ENCODE results near the gene NUP98.
"Not testable (repeated sequence)": the region's sequence is repeated elsewhere in the genome, so short reads cannot be mapped to it uniquely, and the experiment has no call there.

The NUP98 gene

GRCh38 chr11:3825473-3826154 lies 28.3 kb upstream of the NUP98 start:
- no peak for DNase-seq

GRCh38 chr11:3824714-3825472 lies 27.5 kb upstream of the NUP98 start:
- no peak for DNase-seq

DNA sequence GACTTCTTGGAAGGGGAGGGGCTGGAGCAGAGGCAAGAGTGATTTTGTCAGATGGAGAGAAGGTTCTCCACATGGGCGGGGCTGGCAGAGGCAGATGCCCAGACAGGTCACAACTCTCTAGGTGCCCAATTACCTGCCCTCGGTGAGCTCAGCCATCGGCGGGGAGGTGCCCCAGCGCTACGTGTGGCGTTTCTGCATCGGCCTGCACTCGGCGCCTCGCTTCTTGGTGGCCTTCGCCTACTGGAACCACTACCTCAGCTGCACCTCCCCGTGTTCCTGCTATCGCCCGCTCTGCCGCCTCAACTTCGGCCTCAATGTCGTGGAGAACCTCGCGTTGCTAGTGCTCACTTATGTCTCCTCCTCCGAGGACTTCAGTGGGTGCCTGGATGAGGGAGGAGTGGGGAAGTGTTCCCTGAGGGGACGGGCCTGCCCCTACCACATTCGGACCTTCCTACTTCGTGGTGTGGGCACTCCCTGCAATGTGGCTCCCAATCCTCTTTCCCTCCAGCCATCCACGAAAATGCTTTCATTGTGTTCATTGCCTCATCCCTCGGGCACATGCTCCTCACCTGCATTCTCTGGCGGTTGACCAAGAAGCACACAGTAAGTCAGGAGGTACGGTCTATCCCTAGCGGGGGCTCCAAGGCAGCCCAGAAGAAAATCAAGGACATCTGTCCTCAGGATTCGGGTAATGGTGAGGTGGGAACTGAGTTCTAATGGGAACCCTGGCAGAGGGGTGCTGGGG lies 26.6 kb upstream of the NUP98 start:
- DNase-seq: no peak

DNA sequence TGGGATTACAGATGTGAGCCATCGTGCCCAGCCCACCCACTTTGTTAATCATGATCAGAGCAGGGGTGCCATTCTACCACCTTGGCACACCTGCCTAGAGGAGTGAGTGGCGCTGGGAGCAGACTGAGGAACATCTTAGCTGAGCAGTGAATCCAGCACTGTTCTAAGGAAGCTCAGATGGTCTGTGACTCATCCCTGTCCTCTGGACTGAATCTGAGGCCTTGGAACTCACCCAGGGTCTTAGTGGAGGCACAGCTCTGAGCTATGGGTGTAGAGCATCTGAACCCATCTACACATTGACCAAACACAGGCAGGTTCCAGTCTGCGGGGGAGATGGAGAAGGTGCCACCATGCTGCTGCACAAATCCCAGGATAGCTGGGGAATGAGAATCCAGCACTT lies 25.9 kb upstream of the NUP98 start:
- DNase-seq: no peak

DNA sequence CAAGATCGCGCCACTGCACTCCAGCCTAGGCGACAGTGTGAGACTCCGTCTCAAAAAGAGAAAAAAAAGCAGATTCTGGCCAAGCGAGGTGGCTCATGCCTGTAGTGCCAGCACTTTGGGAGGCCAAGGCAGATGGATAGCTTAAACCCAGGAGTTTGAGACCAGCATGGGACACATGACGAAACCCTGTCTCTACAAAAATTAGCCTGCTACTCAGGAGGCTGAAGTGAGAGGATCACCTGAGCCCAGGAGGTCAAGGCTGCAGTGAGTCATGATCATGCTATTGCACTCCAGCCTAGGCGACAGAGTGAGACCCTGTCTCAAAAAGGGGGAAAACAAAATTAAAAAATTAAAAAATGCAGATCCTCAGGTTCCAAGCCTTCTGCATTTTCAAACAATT lies 25.0 kb upstream of the NUP98 start:
- no peak for DNase-seq

GRCh38 chr11:3820971-3821370 lies 23.6 kb upstream of the NUP98 start:
- DNase-seq: no peak

DNA sequence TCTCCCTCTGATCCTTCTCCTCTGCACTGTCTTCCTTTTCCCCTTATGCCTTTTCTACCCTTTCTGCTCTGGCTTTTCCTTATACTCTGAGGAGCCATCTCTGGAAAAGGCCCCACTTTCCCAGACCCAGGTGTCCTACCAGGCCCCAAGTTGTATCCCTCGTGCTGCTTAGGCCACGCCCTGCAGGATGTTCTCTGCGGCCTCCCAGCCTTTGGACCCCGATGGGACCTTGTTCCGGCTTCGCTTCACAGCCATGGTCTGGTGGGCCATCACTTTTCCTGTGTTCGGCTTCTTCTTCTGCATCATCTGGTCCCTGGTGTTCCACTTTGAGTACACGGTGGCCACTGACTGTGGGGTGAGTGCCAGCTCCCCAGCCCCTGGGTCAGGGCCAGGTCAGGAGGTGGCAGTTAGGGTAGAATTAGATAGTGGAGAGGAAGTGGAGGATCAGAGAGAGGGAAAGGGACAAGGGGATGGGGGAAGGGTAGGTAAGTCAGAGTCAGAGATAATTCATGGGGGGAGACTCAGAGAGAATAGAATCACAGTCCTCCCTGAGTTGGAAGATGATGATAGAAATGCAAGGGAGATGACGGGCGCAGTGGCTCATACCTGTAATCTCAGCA lies 19.9 kb upstream of the NUP98 start:
- no peak for DNase-seq

- no peak for DNase-seq
Observed at GRCh38 chr11:3816673-3817072, 19.3 kb upstream of the NUP98 start.

DNA sequence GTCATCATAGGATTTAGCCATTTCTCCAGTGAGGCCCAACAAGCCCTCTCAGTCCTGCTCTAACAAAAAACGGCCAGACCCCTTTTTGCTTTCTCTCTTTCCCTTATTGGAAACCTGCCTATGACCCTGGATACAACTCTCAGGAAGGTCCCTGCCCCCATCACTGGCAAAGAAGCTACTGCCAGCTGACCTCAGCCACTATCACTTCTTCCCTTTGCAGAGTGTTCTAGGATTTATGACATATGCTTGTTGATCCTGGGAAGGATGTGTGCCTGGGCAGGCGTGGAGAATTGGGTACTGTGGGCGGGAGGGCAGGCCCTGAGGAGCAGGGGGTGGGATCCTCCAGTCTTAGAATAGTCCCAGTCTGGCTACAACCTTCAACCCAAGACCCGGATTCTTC lies 18.5 kb upstream of the NUP98 start:
- no peak for DNase-seq

- not testable (repeated sequence) for DNase-seq
Observed at GRCh38 chr11:3814832-3815231, 17.5 kb upstream of the NUP98 start.

GRCh38 chr11:3810951-3811350 lies 13.6 kb upstream of the NUP98 start:
- no peak for DNase-seq

DNA sequence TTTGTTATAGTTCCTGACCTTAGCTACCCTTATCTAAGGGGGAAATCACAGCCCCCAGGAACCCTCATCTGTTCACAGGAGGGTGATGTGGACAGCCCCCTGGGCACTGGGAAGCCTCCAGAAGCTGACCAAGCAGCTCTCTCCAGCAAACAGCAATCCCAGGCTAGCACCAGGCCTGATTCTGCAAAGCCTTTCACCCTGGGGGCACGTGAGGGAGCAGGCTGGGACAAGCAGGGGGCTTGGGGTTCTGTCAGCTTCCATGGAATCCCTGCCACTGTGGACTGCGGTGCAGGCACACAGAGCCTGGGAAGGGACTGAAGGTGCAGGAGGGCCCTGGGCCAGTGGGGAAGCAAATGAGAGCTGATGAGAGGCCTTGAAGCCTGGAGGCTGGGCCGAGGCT lies 13.1 kb upstream of the NUP98 start:
- DNase-seq: no peak

DNA sequence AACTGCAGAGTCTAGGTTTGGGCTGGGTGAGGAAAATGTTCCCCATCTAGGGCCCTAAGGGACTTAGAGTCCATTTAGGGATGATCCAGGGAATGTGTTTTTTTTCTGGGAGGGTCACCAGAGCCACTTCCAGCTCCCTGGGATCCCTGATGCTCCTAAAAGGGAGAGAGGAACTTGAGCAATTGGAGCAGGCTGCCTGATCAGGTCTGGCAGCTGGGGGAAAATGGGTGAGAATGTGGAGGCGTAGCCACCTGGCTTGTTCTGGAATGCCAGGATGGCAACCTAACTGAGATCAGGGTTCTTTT lies 12.2 kb upstream of the NUP98 start:
- DNase-seq: no peak

DNA sequence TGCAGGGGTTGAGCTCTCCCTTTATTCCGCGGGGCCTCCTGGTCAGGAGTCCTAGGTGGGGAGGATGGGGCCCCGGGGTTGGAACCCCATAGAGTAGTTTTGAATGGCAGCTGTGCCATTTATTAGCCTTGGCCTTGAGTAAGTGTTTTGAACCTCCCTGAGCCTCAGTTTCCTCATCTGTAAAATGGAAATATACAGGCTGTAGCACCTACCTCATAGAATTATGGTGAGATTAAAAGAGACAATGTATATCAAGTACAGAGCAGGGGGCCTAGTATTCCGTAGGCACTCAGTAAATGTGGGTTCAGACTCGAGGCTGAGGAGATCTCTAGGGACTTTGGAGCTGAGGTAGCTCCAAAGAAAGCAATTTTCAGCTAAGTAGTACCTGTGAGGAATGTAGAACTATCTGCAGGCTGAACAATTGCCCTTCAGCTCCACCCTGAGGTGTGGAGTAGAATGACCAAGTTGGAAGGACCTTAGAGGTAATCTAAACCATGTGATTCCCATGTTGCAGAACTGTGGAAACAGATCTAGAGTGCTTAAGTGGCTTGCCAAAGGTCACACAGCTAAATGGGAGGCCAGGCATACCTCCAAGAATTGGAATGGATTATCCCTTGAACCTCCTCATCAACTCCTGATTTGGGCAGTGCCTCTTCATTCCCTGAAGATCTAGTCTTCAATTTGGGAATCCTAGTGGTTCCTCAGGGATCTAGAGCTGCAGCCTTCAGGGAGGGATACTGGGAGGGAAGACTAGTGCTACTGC lies 11.7 kb upstream of the NUP98 start:
- peak; percentile 21 for DNase-seq

DNA sequence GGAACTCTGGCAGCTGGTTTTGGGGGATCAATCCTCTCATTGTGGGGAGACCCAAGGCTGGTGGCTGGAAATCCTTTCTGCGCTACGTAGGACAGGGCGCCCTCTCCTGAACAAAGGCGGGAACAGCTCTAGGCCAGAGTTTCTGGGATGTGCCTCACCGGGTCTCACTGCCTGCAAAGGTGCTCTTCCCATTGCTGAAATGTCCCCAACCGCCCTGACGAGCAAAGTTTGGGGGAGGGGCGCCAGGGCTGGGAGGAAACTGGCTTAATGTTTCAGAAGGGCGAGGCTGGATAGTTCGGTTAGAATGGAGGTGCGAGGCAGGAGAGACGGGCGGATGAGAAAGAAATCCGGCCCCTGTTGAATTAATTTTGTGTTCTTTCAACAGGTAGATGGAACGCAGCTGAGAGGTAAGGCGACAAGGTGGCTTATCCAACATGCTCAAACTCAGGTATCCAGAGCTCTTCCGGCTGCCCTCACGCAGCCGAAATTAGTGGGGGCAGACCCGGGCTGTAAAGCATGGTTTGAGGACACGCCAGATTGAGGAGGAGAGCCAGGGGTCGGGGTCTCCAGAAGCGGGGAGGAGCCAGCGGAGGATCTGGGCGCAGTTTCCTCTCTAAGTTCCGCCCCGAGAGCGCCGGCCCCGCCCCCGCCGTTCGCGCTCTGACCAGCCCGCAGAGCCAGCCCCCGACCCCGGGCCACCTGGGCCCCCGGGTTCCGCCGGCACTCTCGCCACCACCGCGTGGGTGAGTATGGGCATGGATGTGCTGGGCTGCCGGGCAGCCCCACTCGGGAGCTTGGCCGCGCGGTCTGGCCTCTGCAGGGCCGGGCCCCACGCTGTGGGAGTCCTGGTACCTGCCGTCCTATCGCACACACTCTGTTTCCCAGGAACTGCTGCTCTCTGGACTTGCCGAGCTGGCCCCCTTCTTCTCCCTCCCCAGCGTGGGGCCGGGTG lies 10.8 kb upstream of the NUP98 start, which contains the start of gene PGAP2:
Gene PGAP2, plus strand, starts transcription at position 652 of the 952 bp plus-strand sequence. CDS start 2,700 bp downstream, outside the sequence.
- DNase-seq: peak; percentile 78

DNA sequence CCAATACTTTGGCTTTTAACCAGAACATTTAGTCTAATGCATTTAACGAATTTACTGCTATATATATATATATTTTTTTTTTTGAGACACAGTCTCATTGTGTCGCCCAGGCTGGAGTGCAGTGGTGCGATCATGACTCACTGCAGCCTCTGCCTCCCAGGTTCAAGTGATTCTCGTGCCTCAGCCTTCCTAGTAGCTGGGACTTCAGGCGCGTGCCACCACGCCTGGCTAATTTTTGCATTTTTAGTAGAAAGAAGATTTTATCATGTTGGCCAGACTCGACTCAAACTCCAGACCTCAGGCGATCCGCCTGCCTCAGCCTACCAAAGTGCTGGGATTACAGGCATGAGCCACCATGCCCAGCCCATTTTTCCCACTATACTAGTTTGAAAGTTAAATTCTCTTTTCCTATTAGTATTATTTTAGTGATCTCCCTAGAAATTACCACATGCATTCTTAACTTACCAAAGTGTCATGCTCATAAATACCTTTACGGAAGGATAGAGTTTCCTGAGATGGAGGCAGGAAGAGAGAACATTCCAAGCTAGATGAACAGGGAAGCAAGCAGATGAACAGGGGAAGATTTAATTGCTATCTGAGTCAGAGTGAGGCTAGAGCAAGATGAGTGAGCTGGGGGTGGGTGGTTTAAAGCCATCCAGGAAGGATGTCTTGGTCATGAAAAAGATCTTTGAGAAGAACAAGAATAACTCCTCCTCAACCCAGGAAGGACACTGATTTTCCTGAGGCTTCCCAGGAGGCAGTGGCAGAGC lies 6.6 kb upstream of the NUP98 start:
- DNase-seq: no peak

GRCh38 chr11:3802011-3802790 lies 4.8 kb upstream of the NUP98 start:
- DNase-seq: no peak

GRCh38 chr11:3799873-3800272 lies 2.5 kb upstream of the NUP98 start:
- DNase-seq: no peak

GRCh38 chr11:3799143-3799542 lies 1.8 kb upstream of the NUP98 start:
- DNase-seq: no peak

GRCh38 chr11:3796801-3797328 lies 489 bp downstream of the NUP98 start:
- peak; percentile 40 for DNase-seq
